Erythroblast (primary cell): ENCODE data around the gene FES.

Experiments
- GATA1 ChIP-seq: IDR thresholded peaks from 2 replicates; pipeline ENCODE4 v1.6.1; 2011; ENCODE audit warnings: low read depth, mild to moderate bottlenecking, control low read depth, low read length, moderate library complexity
- POLR2A ChIP-seq: IDR thresholded peaks from 2 replicates; pipeline ENCODE4 v1.6.1; 2011; ENCODE audit warnings: mild to moderate bottlenecking, low read length

- TF ChIP-seq POLR2A (no peak), GATA1 (no peak)
Observed at GRCh38 chr15:90873488-90873997, 10.8 kb upstream of the FES start.
